ENCODE measurements around the gene ASTN2.

- TF ChIP-seq, protein P1, sequence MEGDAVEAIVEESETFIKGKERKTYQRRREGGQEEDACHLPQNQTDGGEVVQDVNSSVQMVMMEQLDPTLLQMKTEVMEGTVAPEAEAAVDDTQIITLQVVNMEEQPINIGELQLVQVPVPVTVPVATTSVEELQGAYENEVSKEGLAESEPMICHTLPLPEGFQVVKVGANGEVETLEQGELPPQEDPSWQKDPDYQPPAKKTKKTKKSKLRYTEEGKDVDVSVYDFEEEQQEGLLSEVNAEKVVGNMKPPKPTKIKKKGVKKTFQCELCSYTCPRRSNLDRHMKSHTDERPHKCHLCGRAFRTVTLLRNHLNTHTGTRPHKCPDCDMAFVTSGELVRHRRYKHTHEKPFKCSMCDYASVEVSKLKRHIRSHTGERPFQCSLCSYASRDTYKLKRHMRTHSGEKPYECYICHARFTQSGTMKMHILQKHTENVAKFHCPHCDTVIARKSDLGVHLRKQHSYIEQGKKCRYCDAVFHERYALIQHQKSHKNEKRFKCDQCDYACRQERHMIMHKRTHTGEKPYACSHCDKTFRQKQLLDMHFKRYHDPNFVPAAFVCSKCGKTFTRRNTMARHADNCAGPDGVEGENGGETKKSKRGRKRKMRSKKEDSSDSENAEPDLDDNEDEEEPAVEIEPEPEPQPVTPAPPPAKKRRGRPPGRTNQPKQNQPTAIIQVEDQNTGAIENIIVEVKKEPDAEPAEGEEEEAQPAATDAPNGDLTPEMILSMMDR (IDR thresholded peaks at IDR 0.05), result no peak
- TF ChIP-seq POLR2A (IDR thresholded peaks at IDR 0.05), result no peak
These were observed 741.5 kb downstream of the ASTN2 start for GRCh38 chr9:116673375-116673774.

Data from right lobe of liver (tissue), 4 donors.